Neuronal stem cell (in vitro differentiated cells): ENCODE data around the gene TMEM107.

Source experiments
- DNase-seq: peaks from one replicate; pipeline ENCODE4 v3.0.0-alpha.2; 2013; ENCODE audit warnings: low spot score
- H2AFZ ChIP-seq: one replicate; pipeline ENCODE4 v1.6.1; 2013; ENCODE audit warnings: mild to moderate bottlenecking, low read length, inconsistent platforms
- H2AK5ac ChIP-seq: 2 replicates; pipeline ENCODE4 v1.6.1; 2013; ENCODE audit warnings: low read depth, mild to moderate bottlenecking, inconsistent platforms, low read length, moderate library complexity, mixed read lengths
- H2BK120ac ChIP-seq: 2 replicates; pipeline ENCODE4 v1.6.1; 2013; ENCODE audit warnings: low read depth, mild to moderate bottlenecking, inconsistent platforms, low read length, moderate library complexity, mixed read lengths
- H2BK12ac ChIP-seq: one replicate; pipeline ENCODE4 v1.6.1; 2013; ENCODE audit warnings: low read length, inconsistent platforms
- H2BK15ac ChIP-seq: 2 replicates; pipeline ENCODE4 v1.6.1; 2013; ENCODE audit warnings: mild to moderate bottlenecking, low read length, inconsistent platforms, mixed read lengths
- H2BK5ac ChIP-seq: one replicate; pipeline ENCODE4 v1.6.1; 2013; ENCODE audit warnings: inconsistent platforms, mild to moderate bottlenecking, low read length, moderate library complexity
- H3K14ac ChIP-seq: one replicate; pipeline ENCODE4 v1.6.1; 2013; ENCODE audit warnings: low read length, inconsistent platforms
- H3K18ac ChIP-seq: 2 replicates; pipeline ENCODE4 v1.6.1; 2013; ENCODE audit warnings: low read length, inconsistent platforms
- H3K23ac ChIP-seq: 2 replicates; pipeline ENCODE4 v1.6.1; 2013; ENCODE audit warnings: low read depth, mild to moderate bottlenecking, mixed read lengths, low read length, inconsistent platforms; ENCODE audit not compliant: poor library complexity
- H3K27ac ChIP-seq: replicated peaks from 3 replicates; pipeline ENCODE4 v1.5.1; 2013; ENCODE audit warnings: low read length, inconsistent platforms
- H3K27me3 ChIP-seq, 3 experiments: 2 replicates each; pipeline ENCODE4 v1.6.1; 2013; ENCODE audit warnings: low read length in 3 of 3, mild to moderate bottlenecking in 2 of 3, inconsistent platforms in 1 of 3, low read depth in 1 of 3, mixed read lengths in 1 of 3, moderate library complexity in 1 of 3; ENCODE audit not compliant: control insufficient read depth in 3 of 3, insufficient read depth in 3 of 3
- H3K36me3 ChIP-seq, 2 donors: replicated peaks in 1 of 2; 2 replicates each; pipeline ENCODE4 v1.6.1; 2013; ENCODE audit warnings: low read length in 2 of 2; ENCODE audit not compliant: control insufficient read depth in 2 of 2, insufficient read depth in 2 of 2
- H3K4ac ChIP-seq: 2 replicates; pipeline ENCODE4 v1.6.1; 2013; ENCODE audit warnings: inconsistent platforms, mild to moderate bottlenecking, low read length, moderate library complexity
- H3K4me1 ChIP-seq, 2 donors: 1 replicate in 1 of 2; 2 replicates in 1 of 2; pipeline ENCODE4 v1.6.1; 2013; ENCODE audit warnings: low read length in 2 of 2, low read depth in 1 of 2; ENCODE audit not compliant: control insufficient read depth in 2 of 2, insufficient read depth in 1 of 2
- H3K4me2 ChIP-seq: one replicate; pipeline ENCODE4 v1.6.1; 2013; ENCODE audit warnings: mild to moderate bottlenecking, low read length, inconsistent platforms; ENCODE audit not compliant: insufficient read depth, poor library complexity, severe bottlenecking
- H3K4me3 ChIP-seq, 2 donors: 2 replicates each; pipeline ENCODE4 v1.5.1; 2013; ENCODE audit warnings: low read length in 2 of 2, mild to moderate bottlenecking in 2 of 2, inconsistent platforms in 1 of 2, moderate library complexity in 1 of 2
- H3K79me1 ChIP-seq: one replicate; pipeline ENCODE4 v1.6.1; 2013; ENCODE audit warnings: low read depth, mild to moderate bottlenecking, inconsistent platforms, low read length, moderate library complexity
- H3K9ac ChIP-seq: one replicate; pipeline ENCODE4 v1.6.1; 2013; ENCODE audit warnings: mild to moderate bottlenecking, low read depth, low read length, inconsistent platforms; ENCODE audit not compliant: poor library complexity
- H3K9me3 ChIP-seq, 2 donors: replicated peaks in 1 of 2; 2 replicates each; pipeline versions ENCODE3 to v1.6.1; 2013; ENCODE audit warnings: low read length in 2 of 2, mild to moderate bottlenecking in 2 of 2, inconsistent platforms in 1 of 2, low read depth in 1 of 2, mixed read lengths in 1 of 2, moderate library complexity in 1 of 2; ENCODE audit not compliant: control insufficient read depth in 2 of 2, insufficient read depth in 1 of 2
- H4K8ac ChIP-seq: one replicate; pipeline ENCODE4 v1.6.1; 2013; ENCODE audit warnings: low read depth, mild to moderate bottlenecking, inconsistent platforms, low read length, moderate library complexity
- H4K91ac ChIP-seq: one replicate; pipeline ENCODE4 v1.6.1; 2013; ENCODE audit warnings: low read length, low read depth, mild to moderate bottlenecking, inconsistent platforms; ENCODE audit not compliant: poor library complexity
- WGBS, 2 donors: extraction: QIAGEN DNeasy Blood & Tissue Kit; methylation state at CpG; one replicate each; pipeline ENCODE4 v1.1.7; 2013; ENCODE audit warnings: missing lambda C conversion rate in 2 of 2, mixed read lengths in 1 of 2; ENCODE audit not compliant: insufficient read length in 2 of 2, insufficient replicate concordance in 1 of 2; ENCODE audit errors: extremely low coverage in 2 of 2; 5-methylcytosine and 5-hydroxymethylcytosine counted together

TMEM107 gene

DNA sequence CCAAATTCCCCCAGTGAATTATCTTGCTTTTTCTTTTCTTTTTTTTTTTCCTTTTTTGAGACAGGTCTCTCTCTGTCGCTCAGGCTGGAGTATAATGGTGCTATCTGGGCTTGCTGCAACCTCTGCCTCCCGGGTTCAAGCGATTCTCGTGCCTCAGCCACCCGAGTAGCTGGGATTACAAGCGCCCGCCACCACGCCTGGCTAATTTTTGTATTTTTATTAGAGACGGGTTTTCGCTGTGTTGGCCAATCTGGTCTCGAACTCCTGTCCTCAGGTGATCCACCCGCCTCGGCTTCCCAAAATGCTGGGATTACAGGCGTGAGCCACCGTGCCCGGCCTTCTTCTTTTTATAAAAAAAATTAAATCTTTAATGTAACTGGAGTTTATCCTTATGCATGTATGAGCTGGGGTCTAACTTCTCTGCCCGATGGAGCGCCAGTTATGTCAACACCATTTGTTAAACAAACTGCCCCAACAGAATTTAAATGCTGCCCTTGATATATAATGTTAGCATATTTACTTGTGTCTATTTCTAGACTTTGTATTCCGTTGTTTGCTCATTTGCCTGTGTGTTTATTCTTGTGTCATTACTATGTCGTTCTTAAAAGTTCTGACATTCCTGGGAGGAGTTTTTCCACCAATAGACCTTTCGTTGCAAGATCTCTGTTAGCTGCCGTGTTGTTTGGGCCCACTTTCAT lies 34.7 kb upstream of the TMEM107 start:
- no peaks in the 10 kb centered on the region for H3K9me3 ChIP-seq
- H3K9ac ChIP-seq, result no peak overlapping the region
- H3K36me3 ChIP-seq, result peaks cover 16 to 30% of the 10 kb centered on the region in 2 donors
- no peak overlapping the region for H2BK120ac ChIP-seq
- H2BK12ac ChIP-seq, result no peak overlapping the region
- no peak overlapping the region for H3K23ac ChIP-seq
- peak overlapping the region; percentile 74 for H3K27ac ChIP-seq
- peak overlapping the region; percentile 80 to 99 for H3K4me3 ChIP-seq
- H3K4me2 ChIP-seq, result peak overlapping the region; percentile 29
- no peak for DNase-seq
- peaks cover 6 to 9% of the 10 kb centered on the region in 2 donors for H3K4me1 ChIP-seq
- no peak overlapping the region for H3K14ac ChIP-seq
- H3K79me1 ChIP-seq, result peaks cover 12% of the 10 kb centered on the region
- no peaks in the 10 kb centered on the region for H3K27me3 ChIP-seq
- H4K8ac ChIP-seq, result no peak overlapping the region
- no CpG with 5 or more reads among the region's 22 CpGs for WGBS, 2 donors
- H4K91ac ChIP-seq, result no peak overlapping the region
- peak overlapping the region; percentile 96 for H2AFZ ChIP-seq
- no peak overlapping the region for H3K4ac ChIP-seq
- no peak overlapping the region for H2BK15ac ChIP-seq
- no peak overlapping the region for H2BK5ac ChIP-seq
- no peak overlapping the region for H3K18ac ChIP-seq
- H2AK5ac ChIP-seq, result no peak overlapping the region

DNA sequence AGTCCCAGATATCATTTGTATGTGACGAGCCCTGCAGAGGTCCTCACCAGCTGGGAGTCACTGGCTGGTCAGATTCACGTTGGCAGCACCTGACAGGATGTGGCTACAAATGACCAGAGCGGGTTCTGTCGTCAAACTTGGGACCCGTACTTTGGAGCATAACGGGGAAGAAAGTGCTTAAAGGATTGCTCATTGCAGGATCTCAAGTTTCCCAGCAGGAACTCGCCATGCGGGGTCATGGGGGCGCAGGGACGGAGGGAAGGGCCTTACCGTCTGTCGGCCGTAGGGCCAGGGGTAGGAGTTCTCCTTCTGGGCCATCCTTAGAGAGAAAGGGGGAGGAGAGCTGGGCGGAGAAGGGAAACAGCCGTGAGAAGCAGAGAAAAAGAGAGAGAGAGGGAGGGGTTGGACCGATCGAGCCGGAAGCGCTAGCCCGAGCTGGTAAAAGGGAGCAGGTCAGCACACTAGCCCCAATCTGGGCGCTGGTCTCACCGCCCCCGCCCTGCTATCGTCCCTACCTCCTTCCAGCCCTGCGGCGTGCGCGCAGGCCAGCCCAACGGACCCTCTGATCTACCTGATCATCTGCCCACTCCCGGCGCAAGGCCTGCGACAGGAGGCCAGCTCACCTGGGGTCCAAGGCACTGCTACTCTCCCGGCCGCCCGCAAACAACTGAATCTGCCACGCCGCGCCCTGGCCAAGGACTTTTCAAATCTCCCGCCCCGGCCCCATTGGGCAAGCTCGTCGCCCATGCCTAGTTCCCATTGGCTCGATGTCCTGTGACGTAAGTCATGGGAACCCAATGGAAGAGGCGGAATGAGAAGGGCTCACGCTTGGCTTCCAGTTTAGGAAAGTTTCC lies 34.0 kb upstream of the TMEM107 start, which contains the start of gene AURKB:
Gene AURKB, minus strand, starts transcription at position 669 of the 854 bp plus-strand sequence. Its CDS starts 351 bp downstream, at position 318.
- peaks cover 15% of the 10 kb centered on the region for H3K79me1 ChIP-seq
- no peak within 1 kb of the TSS for H2BK120ac ChIP-seq
- peak within 1 kb of the TSS; percentile 56 for H2BK5ac ChIP-seq
- no peak within 1 kb of the TSS for H4K8ac ChIP-seq
- no peaks in the 10 kb centered on the region for H3K27me3 ChIP-seq
- no peaks in the 10 kb centered on the region for H3K9me3 ChIP-seq
- H2AFZ ChIP-seq, result peak within 1 kb of the TSS; percentile 96
- no CpG with 5 or more reads among the region's 46 CpGs for WGBS, 2 donors
- H3K14ac ChIP-seq, result peak within 1 kb of the TSS; percentile 73
- H3K36me3 ChIP-seq, result peaks cover 22 to 37% of the 10 kb centered on the region in 2 donors
- peaks cover 6 to 9% of the 10 kb centered on the region in 2 donors for H3K4me1 ChIP-seq
- H3K4ac ChIP-seq, result peak within 1 kb of the TSS; percentile 70
- peak within 1 kb of the TSS; percentile 74 for H3K27ac ChIP-seq
- peak within 1 kb of the TSS; percentile 41 for H2AK5ac ChIP-seq
- peak within 1 kb of the TSS; percentile 73 for H3K4me2 ChIP-seq
- H3K4me3 ChIP-seq, result peak within 1 kb of the TSS; percentile 96 to 99
- no peak within 1 kb of the TSS for H2BK12ac ChIP-seq
- no peak within 1 kb of the TSS for H4K91ac ChIP-seq
- H3K23ac ChIP-seq, result peak within 1 kb of the TSS; percentile 75
- peak within 1 kb of the TSS; percentile 92 for H3K18ac ChIP-seq
- peak; percentile 94 for DNase-seq
- H3K9ac ChIP-seq, result peak within 1 kb of the TSS; percentile 88
- H2BK15ac ChIP-seq, result no peak within 1 kb of the TSS

DNA sequence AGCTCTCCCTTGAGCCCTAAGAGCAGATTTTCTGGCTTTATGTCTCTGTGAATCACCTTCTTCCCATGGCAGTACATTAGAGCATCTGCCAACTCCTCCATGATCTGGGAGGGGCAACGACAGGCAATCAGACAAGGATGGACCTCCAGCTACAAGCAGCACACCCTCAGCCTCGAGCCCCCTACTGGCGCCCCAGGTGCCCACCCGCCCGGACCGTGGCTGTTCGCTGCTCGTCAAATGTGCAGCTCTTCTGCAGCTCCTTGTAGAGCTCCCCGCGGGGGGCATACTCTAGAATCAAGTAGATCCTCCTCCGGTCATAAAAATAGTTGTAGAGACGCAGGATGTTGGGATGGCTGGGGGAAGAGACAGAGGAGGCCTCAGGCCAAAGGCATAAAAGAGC lies 30.4 kb upstream of the TMEM107 start:
- H3K27ac ChIP-seq, result no peak overlapping the region
- no peak overlapping the region for H3K4me3 ChIP-seq
- no peaks in the 10 kb centered on the region for H3K27me3 ChIP-seq
- no peak overlapping the region for H2BK5ac ChIP-seq
- no peak overlapping the region for H3K23ac ChIP-seq
- H2BK12ac ChIP-seq, result no peak overlapping the region
- H3K14ac ChIP-seq, result no peak overlapping the region
- WGBS, 2 donors, result no CpG with 5 or more reads among the region's 12 CpGs
- DNase-seq, result no peak
- H3K4ac ChIP-seq, result no peak overlapping the region
- no peak overlapping the region for H2AFZ ChIP-seq
- no peak overlapping the region for H4K8ac ChIP-seq
- no peak overlapping the region for H3K9ac ChIP-seq
- H2BK15ac ChIP-seq, result no peak overlapping the region
- H3K18ac ChIP-seq, result no peak overlapping the region
- H3K36me3 ChIP-seq, result peaks cover 34 to 64% of the 10 kb centered on the region in 2 donors
- no peak overlapping the region for H3K4me2 ChIP-seq
- H3K4me1 ChIP-seq, result peaks cover 6 to 9% of the 10 kb centered on the region in 2 donors
- H2BK120ac ChIP-seq, result no peak overlapping the region
- H2AK5ac ChIP-seq, result no peak overlapping the region
- no peaks in the 10 kb centered on the region for H3K9me3 ChIP-seq
- no peak overlapping the region for H4K91ac ChIP-seq
- H3K79me1 ChIP-seq, result peaks cover 15% of the 10 kb centered on the region
